PC-3 (cell line): ENCODE data around the gene UBE2U.

Experiments
- EZH2phosphoT487 ChIP-seq: fragments of 300-600 bp; sonication (generic); IDR thresholded peaks from 2 replicates; pipeline ENCODE4 v1.6.1; 2018; ENCODE audit warnings: mild to moderate bottlenecking, antibody characterized with exemption, low read length, borderline replicate concordance
- TF ChIP-seq, protein P1 (sequence below): fragments of 300-600 bp; sonication (generic); conservative IDR thresholded peaks from 2 replicates; pipeline ENCODE4 v1.5.1; 2017; ENCODE audit warnings: antibody characterized with exemption, low read depth, mild to moderate bottlenecking, low read length

DNA sequence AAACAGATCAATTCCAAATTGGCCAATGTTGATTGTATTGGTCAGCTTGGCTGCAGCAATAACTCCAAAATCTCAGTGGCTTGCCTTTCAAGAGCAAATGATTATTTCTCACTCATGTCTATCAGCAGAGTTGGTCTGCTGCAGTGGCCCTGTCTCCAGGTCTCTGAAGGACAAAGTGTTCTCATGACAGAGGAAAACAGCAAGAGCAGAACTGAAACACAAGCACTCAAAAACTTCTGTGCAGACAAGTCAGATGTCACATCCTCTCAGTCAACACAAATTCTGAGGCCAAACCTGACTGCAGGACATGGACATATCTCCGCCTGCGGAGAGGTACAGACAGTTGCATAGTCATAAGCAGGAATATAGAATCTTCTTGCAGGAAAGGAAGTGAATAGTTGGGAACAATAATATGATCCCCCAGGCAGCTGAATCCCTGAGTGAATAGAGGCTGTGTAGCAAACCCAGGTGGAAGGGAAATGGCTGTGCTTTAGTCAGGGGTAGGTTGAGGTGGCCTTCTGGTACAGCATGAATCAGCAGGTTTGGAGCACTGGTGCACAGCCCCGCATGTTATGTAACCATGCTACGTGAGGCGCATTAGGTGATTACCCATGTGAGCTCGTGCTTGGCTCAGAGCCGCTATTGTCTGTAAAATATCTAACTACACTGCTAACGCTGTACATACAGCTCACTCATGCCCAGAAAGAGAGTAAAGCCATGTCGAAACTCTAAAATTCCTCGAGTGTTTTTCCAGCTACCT is 17.1 kb upstream of the UBE2U start:
- TF ChIP-seq, protein P1, sequence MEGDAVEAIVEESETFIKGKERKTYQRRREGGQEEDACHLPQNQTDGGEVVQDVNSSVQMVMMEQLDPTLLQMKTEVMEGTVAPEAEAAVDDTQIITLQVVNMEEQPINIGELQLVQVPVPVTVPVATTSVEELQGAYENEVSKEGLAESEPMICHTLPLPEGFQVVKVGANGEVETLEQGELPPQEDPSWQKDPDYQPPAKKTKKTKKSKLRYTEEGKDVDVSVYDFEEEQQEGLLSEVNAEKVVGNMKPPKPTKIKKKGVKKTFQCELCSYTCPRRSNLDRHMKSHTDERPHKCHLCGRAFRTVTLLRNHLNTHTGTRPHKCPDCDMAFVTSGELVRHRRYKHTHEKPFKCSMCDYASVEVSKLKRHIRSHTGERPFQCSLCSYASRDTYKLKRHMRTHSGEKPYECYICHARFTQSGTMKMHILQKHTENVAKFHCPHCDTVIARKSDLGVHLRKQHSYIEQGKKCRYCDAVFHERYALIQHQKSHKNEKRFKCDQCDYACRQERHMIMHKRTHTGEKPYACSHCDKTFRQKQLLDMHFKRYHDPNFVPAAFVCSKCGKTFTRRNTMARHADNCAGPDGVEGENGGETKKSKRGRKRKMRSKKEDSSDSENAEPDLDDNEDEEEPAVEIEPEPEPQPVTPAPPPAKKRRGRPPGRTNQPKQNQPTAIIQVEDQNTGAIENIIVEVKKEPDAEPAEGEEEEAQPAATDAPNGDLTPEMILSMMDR, result no peak
- TF ChIP-seq EZH2phosphoT487, result no peak
